GM08714 (cell line): ENCODE measurements around the gene CACNA1B.
"Not testable (repeated sequence)": the region's sequence is repeated elsewhere in the genome, so short reads cannot be mapped to it uniquely, and the experiment has no call there.

ENCODE experiments used
- H3K4me3 ChIP-seq: fragments of 200-500 bp; sonication (Bioruptor generic); 2 replicates; pipeline ENCODE4 v1.5.1; 2014; ENCODE audit warnings: mild to moderate bottlenecking, low read length, inconsistent platforms
- ZNF274 ChIP-seq: IDR thresholded peaks from 2 replicates; pipeline ENCODE4 v1.6.1; 2012; ENCODE audit warnings: mild to moderate bottlenecking, low read depth, low read length

The CACNA1B gene

DNA sequence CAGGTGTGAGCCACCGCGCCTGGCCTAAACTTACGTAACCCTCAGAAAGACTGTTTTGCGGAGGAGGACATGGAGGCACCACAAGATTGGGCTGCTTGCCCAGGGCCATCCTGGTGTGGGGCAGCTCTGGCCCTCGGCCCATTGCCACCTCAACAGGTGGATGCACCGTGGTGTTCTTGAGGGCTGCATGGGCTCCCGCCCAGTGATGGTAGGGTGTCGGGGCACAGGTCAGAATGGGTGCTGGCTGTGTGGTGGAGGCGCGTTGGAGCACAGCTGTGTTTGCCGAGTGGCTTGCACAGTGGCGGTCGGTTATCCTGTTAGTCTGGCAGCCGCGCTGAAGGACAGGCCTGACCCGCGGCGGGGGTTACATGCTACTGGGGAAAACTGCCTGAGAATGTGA lies 196.9 kb downstream of the CACNA1B start:
- no peak for TF ChIP-seq ZNF274
- no peak overlapping the region for H3K4me3 ChIP-seq

DNA sequence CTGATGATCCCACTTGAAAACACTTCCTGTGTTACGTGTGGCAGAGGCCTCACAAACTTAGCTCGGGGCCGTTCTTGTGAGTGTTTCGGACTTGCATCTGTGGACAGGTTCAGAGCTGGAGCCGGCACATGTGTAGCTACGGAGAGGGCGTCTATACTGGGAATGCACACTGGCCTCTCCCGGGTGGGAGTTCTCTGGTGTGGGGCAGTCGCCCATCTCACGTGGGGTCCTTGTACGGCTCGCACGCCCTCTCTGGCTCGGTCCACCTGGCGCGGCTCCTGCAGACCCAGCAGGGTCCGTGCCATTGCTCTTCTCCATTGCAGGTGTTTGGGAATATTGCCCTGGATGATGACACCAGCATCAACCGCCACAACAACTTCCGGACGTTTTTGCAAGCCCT lies 197.9 kb downstream of the CACNA1B start:
- H3K4me3 ChIP-seq = no peak overlapping the region
- no peak for TF ChIP-seq ZNF274

DNA sequence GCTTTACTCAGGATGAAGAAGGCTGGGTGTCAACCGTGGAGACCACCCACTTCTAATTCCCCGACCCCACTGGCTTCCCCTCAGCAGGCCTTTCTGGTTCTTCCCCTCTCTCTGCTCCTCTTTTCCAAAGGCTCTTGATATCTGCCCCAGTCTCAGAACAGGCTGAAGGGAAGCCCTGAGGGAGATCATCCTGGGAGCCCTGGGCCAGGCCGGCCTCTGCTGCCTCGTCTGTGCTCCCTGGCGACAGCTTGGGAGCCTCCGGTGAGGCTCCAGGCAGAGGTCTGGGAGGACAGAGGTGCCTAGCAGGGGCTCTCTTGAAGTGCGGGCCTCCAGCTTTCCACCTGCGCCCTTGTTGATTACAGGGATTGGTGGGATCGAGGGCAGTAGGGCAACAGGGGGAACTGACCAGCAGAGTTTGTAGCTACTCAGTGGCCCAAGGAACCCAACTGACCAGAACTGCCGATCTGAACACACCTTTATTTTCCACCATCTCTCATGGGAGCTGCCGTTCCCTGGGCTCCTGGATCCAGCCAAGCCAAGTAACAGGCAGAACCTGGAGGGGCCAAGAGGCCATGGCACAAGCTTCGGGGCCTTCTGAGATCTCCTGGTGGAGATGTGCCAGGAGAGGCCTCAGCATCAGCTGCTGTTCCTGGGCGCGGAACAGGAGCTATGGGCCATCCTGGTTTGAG lies 198.5 kb downstream of the CACNA1B start:
- TF ChIP-seq ZNF274 = no peak
- no peak overlapping the region for H3K4me3 ChIP-seq

- TF ChIP-seq ZNF274 = no peak
- no peak overlapping the region for H3K4me3 ChIP-seq
These were observed 199.0 kb downstream of the CACNA1B start for GRCh38 chr9:138076650-138077009.

GRCh38 chr9:138077126-138077525 lies 199.5 kb downstream of the CACNA1B start:
- H3K4me3 ChIP-seq = no peak overlapping the region
- no peak for TF ChIP-seq ZNF274

DNA sequence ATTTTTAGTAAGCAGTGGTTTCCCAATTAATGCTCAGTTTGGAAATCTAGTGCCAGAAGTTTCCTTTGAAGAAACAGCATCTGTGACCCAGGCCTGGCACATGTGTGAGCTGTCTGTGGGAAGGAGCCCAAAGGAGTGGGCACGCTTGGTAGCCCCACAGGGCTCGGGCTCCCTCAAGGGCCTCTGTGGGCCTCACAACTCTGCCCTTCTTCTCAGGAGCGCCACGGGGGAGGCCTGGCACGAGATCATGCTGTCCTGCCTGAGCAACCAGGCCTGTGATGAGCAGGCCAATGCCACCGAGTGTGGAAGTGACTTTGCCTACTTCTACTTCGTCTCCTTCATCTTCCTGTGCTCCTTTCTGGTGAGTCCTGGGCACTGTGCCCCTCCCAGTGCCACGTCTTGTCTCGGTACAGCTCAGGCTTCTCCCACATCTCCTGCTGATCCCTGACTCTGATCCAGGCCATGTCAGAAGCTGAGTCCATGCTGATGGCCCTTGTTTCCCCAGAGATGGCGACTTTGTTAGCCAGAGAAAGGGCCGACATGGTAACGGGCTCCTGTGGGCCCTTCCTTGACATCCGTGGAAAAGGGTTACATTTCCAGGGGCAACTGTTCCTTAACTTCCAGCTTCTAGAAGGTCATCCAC lies 200.4 kb downstream of the CACNA1B start:
- no peak for TF ChIP-seq ZNF274
- H3K4me3 ChIP-seq = no peak overlapping the region

DNA sequence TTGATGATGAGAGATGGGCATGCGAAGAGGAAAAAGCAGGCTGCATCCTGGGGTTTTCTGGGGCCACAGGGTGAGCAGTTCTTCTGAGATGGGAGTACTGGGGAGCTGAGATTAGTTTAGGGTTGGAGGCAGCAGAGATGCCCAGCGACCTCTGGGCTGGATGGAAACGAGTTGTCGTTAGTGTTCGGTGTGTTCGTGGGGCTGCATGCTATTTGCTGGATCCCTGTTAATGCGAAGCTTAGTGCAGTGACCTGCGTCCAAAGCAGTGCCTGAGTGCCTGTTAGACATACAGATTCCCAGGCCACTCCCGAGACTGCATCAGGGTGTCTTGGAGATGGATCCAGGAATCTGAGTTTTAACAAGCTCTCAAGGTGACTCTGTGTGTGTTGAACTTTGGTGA lies 201.3 kb downstream of the CACNA1B start:
- no peak for TF ChIP-seq ZNF274

GRCh38 chr9:138080979-138081378 lies 203.4 kb downstream of the CACNA1B start:
- H3K4me3 ChIP-seq = no peak overlapping the region
- no peak for TF ChIP-seq ZNF274

More for the DNA sequence above, 201.3 kb downstream of the CACNA1B start:
- H3K4me3 ChIP-seq = no peak overlapping the region

DNA sequence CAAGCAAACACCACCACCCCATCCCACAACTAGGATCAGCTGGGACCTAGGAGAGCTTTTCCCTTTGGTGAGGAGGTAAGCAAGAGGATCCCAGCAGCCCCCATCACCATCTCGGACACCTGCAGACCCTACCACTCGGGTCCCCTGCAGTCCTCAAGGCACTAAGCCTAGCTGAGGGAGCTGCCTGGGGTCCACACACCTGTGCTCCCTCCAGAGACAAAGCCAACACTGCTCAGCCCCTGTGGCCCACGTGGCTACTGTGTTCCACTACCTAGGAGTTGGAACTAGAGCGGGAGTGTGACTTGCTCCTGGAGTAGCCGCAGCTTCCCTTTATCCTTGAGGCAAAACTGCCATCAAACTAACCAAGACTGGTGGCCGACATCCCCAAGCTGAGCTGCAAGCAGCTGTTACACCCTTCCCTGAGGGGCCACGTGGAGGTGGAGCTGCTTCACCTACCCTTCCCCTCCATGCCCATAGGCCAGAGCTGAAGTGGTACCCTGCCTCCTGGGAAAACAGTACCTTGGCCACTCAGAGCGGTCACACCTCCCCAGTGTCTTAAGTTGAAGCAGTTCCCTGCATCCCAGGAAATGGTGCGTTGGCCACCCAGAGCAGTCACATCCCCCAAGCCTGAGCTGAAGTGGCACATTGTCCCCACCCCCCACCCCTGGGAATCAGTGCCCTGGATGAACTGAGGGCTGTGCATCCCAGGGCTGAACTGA lies 205.5 kb downstream of the CACNA1B start:
- no peak overlapping the region for H3K4me3 ChIP-seq
- no peak for TF ChIP-seq ZNF274

DNA sequence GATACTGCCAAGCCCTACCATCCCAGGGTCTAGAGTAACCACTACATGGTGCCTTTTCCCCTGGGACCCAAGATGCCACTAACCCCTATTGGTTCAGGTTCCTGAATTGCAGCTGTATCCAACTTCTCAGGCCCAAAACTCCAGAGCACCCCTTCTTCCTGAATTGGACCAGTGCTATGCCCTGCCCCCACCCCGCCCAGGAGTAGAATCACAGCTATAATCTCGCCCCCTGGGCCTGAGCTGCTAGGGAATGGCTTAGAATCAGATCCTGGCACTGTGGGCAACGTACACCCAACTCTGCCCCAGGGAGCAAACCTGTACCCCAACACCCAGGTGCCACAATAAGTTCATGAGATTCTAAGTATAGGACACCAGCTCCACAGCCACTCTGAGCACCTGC lies 206.3 kb downstream of the CACNA1B start:
- H3K4me3 ChIP-seq = no peak overlapping the region
- no peak for TF ChIP-seq ZNF274

GRCh38 chr9:138085568-138085967 lies 208.0 kb downstream of the CACNA1B start:
- H3K4me3 ChIP-seq = no peak overlapping the region
- no peak for TF ChIP-seq ZNF274

DNA sequence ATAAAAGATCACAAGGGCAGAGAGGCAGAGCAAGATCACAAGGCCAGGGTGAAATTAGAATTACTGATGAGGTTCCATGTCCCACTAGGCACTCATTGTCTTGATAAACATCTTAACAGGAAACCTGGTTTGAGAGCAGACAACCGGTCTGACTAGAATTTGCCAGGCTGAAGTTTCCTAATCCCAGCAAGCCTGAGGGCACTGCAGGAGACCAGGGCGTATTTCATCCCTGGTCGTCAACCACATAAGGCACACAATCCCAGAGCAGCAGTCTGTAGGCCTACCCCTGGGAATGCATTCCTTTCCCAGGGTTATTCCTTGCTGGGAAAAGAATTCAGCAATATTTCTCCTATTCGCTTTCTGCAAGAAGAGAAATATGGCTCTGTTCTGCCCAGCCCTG lies 214.5 kb downstream of the CACNA1B start:
- H3K4me3 ChIP-seq = not testable (repeated sequence)

- H3K4me3 ChIP-seq = no peak overlapping the region
These were observed 216.4 kb downstream of the CACNA1B start for GRCh38 chr9:138094028-138094427.

DNA sequence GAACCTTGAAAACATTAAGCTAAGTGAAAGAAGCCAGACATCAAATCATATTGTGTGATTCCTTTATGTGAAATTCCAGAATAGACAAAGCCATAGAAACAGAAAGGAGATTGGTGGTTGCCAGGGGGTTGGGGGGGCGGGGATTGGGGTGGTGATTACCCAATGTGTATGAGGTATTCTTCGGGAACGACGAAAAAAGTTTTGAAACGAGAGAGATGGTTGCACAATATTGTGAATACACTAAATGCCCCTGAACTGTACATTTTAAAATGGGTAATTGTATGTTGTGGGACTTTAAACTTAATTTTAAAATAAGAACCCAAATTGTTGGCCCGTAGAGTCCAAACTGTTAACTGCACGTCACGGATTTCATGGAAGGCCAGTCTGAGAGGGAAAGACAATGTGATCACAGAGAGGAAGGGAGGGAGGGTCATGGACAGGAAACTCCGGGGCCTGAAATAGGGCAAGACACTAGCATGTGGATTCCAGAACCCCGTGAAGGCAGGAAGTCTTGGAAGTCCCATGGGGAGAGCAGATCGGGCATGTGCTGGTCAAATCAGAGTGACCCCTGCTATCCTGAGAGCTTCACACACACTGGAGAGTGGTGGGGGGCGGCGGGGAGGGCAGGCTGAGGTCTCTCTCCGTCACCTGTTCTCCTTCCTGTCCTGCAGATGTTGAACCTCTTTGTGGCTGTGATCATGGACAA lies 218.4 kb downstream of the CACNA1B start:
- TF ChIP-seq ZNF274 = no peak
- no peak overlapping the region for H3K4me3 ChIP-seq

More at GRCh38 chr9:138094028-138094427, 216.4 kb downstream of the CACNA1B start:
- TF ChIP-seq ZNF274 = no peak

- TF ChIP-seq ZNF274 = no peak
- no peak overlapping the region for H3K4me3 ChIP-seq
These were observed 218.9 kb downstream of the CACNA1B start for GRCh38 chr9:138096519-138096845.

DNA sequence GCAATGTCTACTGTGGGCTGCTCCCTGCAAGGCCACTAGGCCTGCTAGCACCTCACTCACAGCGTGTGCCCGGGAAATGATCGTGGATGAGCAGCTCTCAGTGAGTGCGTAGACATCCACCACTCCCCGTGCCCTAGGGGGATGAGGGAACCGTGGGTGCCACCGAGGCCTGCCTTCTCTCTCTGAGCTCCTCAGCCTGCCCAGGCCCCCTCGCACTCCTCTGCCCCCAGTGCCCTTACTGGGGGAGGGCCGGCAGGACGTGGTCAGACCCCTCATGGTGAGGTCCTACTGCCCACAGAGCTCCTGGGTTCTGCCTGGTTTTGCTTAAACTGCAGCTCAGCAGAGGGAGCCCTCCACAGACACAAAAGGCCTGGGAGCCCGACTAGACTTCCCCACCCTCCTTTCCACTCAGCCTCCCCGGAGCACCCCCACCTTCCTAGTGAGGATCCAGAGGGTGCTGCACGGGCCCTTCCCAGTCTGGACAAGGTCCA lies 220.0 kb downstream of the CACNA1B start:
- no peak for TF ChIP-seq ZNF274
- H3K4me3 ChIP-seq = no peak overlapping the region
